GM19025 (cell line): ENCODE measurements around the gene ERCC2.

Experiments used
- ATAC-seq: cut with Tn5 transposase; IDR thresholded peaks from one replicate; pipeline ENCODE4 v1.9.1; 2021; ENCODE audit warnings: mild to moderate bottlenecking, low read depth, moderate library complexity; ENCODE audit not compliant: unreplicated experiment

ERCC2 gene

DNA sequence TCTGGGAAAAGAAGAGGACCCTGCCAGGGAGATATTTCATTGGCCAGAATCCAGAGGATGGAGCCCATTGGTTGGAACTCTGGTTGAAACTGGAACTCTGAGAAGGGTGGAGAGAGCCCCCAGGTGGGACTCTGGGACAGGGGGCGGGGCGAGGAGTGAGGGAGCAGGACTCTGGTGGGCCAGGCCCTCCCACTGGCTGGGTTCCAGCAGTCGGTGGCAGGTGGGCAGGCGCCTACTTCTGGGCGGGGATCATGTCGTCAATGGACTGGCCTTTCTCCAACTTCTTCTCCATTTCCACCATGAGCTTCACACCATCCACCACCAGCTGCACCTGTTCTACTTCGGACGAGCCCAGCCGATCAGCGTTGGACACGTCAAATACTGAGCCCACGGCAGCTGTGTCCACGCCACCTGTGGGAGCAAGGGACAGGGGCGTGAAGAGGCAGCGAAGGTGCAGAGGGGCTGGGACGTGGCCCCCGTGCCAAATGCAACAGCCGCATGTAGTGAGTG lies 63.8 kb downstream of the ERCC2 start:
- no peak for ATAC-seq

DNA sequence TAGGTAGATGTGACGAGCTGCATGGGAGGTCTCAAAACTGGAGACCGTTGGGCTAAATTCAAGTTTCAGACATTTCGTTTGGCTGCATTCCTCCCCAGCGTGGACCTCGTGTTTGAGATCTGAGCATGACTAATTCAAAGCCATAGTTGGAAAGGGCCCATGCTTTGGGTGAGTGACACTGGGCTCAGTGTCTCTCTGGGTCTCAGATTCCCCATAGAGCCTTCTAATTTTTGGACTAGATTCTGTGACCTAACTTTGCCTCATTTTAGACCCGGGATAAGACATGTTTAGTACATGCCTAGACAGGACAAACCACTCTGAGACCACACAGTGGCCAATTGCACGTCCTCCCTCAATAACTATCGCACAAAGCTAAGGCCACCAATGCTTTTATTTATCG lies 64.3 kb downstream of the ERCC2 start:
- ATAC-seq, result no peak

DNA sequence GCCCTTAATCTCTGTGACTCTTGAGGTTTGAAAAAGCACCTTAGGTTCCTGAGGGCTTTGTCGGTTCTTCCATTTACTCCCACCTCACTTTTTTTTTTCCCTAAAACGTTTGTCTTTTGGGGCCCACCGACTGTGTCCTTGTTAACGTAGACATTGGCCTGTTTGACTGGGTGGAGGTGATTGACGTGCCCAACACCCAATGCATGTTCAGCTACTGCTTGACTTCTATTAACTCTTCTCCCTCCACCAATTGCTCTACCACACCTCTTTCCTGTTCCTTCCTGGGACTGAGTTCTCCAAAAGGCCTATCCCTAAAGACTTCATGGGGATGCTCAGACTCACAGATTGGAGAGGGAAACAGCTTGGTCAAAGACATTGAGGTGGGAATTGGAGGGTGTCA lies 65.0 kb downstream of the ERCC2 start:
- ATAC-seq, result no peak

DNA sequence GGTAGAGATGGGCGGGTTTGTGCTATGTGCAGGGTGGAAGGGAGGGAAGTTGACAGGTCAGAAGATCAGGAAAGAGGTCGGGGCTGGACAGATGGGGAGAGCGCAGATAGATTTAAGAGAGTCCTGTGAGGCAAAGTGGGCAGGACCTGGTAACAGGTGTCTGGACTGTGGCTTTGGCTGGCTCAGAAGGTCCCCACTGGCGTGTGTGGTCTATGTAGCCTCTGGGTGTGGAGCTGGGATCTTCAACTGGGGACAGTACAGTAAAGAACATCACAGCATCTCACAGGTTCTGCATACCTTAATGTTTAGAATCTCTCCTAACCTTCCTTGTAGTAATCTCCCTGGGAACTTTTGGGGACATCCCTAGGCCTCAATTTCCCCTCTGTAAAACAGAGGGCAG lies 65.4 kb downstream of the ERCC2 start:
- no peak for ATAC-seq

DNA sequence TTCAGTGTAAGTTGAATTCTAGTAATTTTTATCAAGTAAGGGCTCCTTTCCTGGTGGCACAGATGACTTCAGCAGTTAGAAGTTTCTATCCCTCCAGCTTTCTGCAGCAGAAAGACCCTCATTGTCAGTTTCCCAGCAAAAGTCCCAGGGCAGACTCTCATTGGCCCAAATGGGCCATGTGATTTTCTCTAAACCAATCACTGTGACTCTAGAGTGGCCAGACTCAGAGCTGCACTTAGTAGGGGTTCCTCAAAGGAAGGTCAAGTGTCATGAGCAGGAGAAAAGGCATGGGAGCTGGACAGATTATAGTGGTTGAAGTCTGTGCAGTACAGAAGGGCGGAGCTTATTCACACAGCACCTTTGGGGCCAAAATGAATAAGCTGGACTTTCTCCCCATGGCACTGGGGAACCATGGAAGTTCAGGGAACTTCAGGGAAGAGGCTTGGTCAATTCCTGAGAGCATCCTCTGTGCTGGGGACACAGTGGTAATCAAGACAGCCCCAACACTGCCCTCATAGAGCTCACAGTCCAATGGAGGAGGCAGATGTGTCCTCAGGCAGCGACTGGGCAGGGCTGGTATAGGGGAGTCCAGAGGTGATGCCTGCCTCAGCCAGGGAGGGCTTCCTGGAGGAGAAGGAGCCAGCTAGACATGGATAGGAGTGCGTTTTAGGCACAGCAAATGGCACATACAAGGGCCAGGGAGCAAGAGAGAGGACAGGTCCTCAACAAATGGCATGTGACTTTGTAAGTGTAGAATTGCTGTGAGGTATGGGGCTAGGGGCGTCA lies 66.0 kb downstream of the ERCC2 start:
- ATAC-seq, result no peak

DNA sequence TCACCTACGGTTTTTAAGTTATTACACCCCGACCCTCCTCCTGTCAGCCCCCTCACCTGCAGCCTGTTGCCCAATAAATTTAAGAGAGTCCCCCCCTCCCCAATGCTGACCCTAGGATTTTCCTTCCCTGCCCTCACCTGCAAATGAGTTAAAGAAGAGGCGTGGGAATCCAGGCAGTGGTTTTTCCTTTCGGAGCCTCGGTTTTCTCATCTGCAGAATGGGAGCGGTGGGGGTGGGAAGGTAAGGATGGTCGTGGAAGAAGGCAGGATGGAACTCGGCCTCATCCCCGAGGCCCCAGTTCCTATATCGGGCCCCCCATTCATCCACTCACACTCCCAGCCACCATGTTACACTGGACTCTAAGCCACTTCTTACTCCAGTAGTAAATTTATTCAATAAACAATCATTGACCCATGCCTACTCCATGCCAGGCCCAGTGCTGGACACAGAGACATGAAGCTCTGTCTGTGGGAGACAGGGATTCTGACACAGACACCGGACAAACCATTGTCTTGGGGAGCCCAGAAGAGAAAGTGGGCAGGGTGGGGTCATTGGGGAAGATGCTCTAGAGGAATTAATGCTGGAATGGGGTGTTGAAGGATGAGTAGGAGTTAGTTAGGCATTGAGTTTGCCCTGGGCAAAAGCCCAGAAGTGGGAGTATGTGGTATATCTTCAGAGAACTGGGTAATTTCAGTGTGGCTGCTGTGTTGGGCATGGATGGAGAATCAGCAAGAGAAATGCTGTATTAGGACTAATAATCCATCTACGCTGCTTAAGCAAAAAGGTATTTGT lies 66.9 kb downstream of the ERCC2 start:
- ATAC-seq, result no peak

DNA sequence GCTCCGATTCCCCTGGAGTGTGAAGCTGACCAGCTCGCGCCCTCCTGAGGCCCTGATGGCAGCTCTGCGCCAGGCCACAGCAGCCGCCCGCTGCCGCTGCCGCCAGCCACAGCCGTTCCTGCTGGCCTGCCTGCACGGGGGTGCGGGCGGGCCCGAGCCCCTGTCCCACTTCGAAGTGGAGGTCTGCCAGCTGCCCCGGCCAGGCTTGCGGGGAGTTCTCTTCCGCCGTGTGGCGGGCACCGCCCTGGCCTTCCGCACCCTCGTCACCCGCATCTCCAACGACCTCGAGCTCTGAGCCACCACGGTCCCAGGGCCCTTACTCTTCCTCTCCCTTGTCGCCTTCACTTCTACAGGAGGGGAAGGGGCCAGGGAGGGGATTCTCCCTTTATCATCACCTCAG lies 68.0 kb downstream of the ERCC2 start:
- no peak for ATAC-seq
